GM19372 (cell line): ENCODE results near the gene USH2A.

Experiments used
- ATAC-seq: cut with Tn5 transposase; IDR thresholded peaks from one replicate; pipeline ENCODE4 v1.9.1; 2021; ENCODE audit warnings: mild to moderate bottlenecking, low read depth, moderate library complexity; ENCODE audit not compliant: unreplicated experiment

The USH2A gene

DNA sequence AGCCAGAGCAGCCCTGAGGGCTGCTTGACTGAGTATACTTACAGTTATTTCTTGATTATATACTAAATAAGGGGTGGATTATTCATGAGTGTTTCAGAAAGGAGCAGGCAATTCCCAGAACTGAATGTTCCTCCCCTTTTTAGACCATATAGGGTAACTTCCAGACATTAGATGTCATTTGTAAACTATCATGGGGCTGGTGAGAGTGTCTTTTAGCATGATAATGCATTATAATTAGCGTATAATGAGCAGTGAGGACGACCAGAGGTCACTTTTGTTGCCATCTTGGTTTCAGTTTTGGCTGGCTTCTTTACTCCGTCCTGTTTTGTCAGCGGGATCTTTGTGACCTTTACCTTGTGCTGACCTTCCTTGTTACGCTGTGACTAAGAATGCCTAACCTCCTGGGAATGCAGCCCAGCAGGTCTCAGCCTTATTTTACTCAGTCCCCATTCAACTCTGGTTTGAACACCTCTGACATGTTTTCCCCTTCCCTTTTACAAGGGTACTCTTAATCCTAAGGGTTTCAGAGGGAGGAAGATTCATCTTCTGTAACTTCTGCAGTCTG, 840.0 kb downstream of the USH2A start:
- ATAC-seq: no peak

DNA sequence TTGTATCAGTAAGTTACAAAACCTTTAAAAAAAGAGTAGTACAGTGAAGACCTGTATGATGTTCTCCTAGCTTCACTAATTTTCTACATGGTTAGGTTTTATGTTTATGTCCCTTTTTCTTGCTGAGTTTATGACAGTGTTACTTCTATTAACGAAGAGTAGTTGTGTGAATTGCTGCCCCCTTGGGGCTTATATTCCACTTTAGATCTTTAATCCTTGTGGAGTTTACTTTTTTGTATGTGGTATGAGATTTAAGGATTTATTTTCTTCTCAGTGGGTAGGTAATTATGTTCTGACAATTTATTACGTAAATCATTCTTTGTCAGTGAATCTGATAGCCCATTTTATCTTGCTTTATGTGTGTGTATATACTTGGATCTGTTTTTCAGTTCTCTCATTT, 841.4 kb downstream of the USH2A start:
- no peak for ATAC-seq
